Activated CD4-positive, alpha-beta T cell treated with anti-CD3 and anti-CD28 coated beads, Interleukin-2, amount 50 U/mL, for 4 hours (primary cell): ENCODE results near the gene OR51S1.
"Not testable (repeated sequence)": the region's sequence is repeated elsewhere in the genome, so short reads cannot be mapped to it uniquely, and the experiment has no call there.

Experiments used
- DNase-seq, 2 experiments: peaks; one replicate each; pipeline ENCODE4 v3.0.0-alpha.2; 2020

The OR51S1 gene

GRCh38 chr11:4804280-4804679 lies 44.7 kb downstream of the OR51S1 start, which contains the start of gene OR52R1:
Gene OR52R1, minus strand, starts transcription at chr11:4804380. Its CDS starts 0 bp downstream, at chr11:4804380.
- DNase-seq = no peak

DNA sequence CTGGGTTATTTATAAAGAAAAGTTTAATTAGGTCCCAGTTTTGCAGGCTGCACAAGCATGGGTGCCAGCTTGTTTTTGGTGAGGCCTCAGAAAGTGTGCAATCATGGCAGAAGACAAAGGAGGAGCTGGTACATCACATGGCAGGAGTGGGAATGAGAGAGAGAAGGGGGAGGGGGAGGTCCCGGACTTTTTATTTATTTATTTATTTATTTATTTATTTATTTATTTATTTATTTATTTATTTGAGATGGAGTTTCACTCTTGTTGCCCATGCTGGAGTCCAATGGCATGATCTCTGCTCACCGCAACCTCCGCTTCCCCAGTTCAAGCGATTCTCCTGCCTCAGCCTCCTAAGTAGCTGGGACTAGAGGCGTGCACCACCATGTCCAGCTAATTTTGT lies 47.7 kb downstream of the OR51S1 start:
- not testable (repeated sequence) for DNase-seq

DNA sequence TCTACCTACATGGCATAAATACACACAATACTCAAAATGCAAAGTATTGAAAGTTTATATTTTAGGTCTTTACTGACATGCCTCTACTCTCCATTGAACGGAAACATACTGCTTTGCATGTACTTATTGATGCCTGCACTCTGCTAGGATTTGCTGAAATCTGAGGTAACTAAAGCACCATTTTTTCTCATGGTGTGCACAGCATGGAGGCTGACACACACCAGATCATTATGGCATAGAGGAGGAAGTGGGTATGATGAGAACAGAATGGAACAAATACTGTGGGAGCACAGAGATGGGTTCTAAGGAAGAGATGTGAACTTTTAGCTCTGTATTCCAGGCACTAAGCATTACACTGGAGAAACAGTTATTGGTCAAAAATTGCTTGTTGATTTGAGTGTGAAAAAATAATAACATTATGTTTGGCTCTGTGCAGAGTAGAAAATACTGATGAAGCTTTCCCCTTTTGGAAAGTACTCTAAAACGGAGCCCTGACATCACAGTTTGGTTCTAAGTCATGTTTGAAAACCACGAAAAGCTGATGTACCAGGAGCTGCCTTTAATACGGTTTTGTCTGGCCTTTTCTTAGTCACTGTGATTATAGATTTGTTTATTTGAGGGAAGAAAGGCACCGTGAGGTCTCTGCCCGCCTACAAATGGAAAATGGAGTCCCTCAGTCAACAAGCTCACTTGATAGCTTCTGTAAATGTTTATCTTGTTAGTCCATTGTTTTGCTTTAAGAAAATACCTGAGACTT lies 50.4 kb downstream of the OR51S1 start:
- DNase-seq = no peak
